Heart left ventricle (tissue), 16 donors: Measurements from ENCODE around the gene WDTC1. TPM values are rescaled to one million over a fixed set of nuclear protein-coding genes. Genes with fewer than 3 reads are reported as not detected.

Source experiments
- ATAC-seq, 4 donors: fragments of 200-7000 bp; cut with Tn5 transposase; one replicate each; pipeline ENCODE4 v1.9.1; 2020 to 2022; ENCODE audit warnings: moderate library complexity in 4 of 4, mild to moderate bottlenecking in 3 of 4, moderate number of reproducible peaks in 1 of 4
- DNase-seq, 5 donors: peaks; one replicate each; pipeline ENCODE4 v3.0.0-alpha.2; 2020
- H3K27ac ChIP-seq, 12 donors: fragments of 200-600 bp; sonication (generic) in 4 of 12; one replicate each; pipeline versions ENCODE4 v1.5.0 to v1.8.0; 2016 to 2022; ENCODE audit warnings: mild to moderate bottlenecking in 2 of 12
- H3K27me3 ChIP-seq, 9 donors: fragments of 200-600 bp; sonication (generic) in 2 of 9; one replicate each; pipeline versions ENCODE4 v1.5.1 to v1.8.0; 2016 to 2022; ENCODE audit warnings: mild to moderate bottlenecking in 3 of 9
- H3K36me3 ChIP-seq, 9 donors: fragments of 200-600 bp; sonication (generic) in 2 of 9; one replicate each; pipeline versions ENCODE4 v1.5.0 to v1.8.0; 2018 to 2022; ENCODE audit warnings: mild to moderate bottlenecking in 2 of 9
- H3K4me1 ChIP-seq, 12 donors: fragments of 200-600 bp; sonication (generic) in 4 of 12; one replicate each; pipeline versions ENCODE4 v1.5.0 to v1.8.0; 2016 to 2022; ENCODE audit warnings: mild to moderate bottlenecking in 3 of 12
- H3K4me3 ChIP-seq, 12 donors: fragments of 200-600 bp; sonication (generic) in 4 of 12; one replicate each; pipeline versions ENCODE4 v1.5.0 to v1.8.0; 2017 to 2022; ENCODE audit warnings: mild to moderate bottlenecking in 9 of 12, moderate library complexity in 4 of 12
- H3K9me3 ChIP-seq, 12 donors: fragments of 200-600 bp; sonication (generic) in 4 of 12; one replicate each; pipeline versions ENCODE4 v1.5.0 to v1.8.0; 2016 to 2022; ENCODE audit warnings: mild to moderate bottlenecking in 1 of 12
- CTCF ChIP-seq, 12 donors: fragments of 200-600 bp; sonication (generic) in 4 of 12; IDR thresholded peaks; one replicate each; pipeline versions ENCODE4 v1.5.0 to v1.8.0; 2018 to 2022; ENCODE audit warnings: antibody characterized with exemption in 12 of 12, mild to moderate bottlenecking in 5 of 12
- POLR2A ChIP-seq, 2 donors: fragments of 450-650 bp; IDR thresholded peaks; one replicate each; pipeline ENCODE4 v1.6.1; 2017; ENCODE audit warnings: antibody characterized with exemption in 2 of 2, mild to moderate bottlenecking in 2 of 2, moderate library complexity in 2 of 2
- WGBS, 4 donors: extraction: QIAGEN DNeasy Blood & Tissue Kit in 2 of 4; methylation state at CpG; one replicate each; pipeline versions ENCODE4 v1.1.5 to v1.1.7; 2013 to 2018; 5-methylcytosine and 5-hydroxymethylcytosine counted together
- intact Hi-C, 10 donors: fragments of 100-400 bp; cut with DNase I; formaldehyde crosslinking; loops; one replicate each; pipeline versions ENCODE4 v1.11.1 to v1.14.2; 2022
- polyA plus RNA-seq, 2 donors: library from polyadenylated mRNA; stranded (reverse); fragments of 200-250 nt; gene quantifications; one replicate each; pipeline ENCODE4 v1.2.3, GENCODE V29; 2013
- total RNA-seq, 9 donors: library from RNA; depleted of rRNA in 2 of 9; stranded (reverse); fragments of >200 nt in 2 of 9; fragmentation: NEBNext Ultra II Directional in 3 of 9; extraction: Animal tissue kit (Norgen Biotek cat#: 25700) in 3 of 9; gene quantifications; one replicate each; pipeline versions ENCODE4 v1.1.0 to v1.2.4, GENCODE V29; 2016 to 2023
- donor health status: ischemic (EF 13 %, LVEDD 7.1; RV severe dilation, severe dysfunction).
- donor health status: healthy with polysubstance abuse.
- donor health status: DM: no; HTN: yes; CAD: no.
- donor health status: DM: no; HTN: no; CAD: no.
- donor health status: ischemic (EF 25% LVEDD 6.9; RV normal size, moderate dysfunction).
- donor health status: ischemic (EF 25% LVEDD 5.7; RV mildly dilated, moderate dysfunction).
- donor health status: healthy.
- donor health status: DM: yes; HTN: yes; CAD: no.
- donor health status: ischemic (EF 35%, LVEDD 5.7; RV mildly dilated, moderate dysfunction).
- donor health status: nonischemic (EF 11% LVEDD 7.7; RV severe dilation, severe dysfunction).
- donor health status: DM: yes; HTN: yes; CAD: no.
- donor health status: PGD.
- donor health status: ischemic (EF 29% LVEDD 5.4; RV normal size, mild dysfunction).
- donor health status: nonischemic (EF 23%, LVEDD 6.1; RV moderate dilation, normal function).

Gene WDTC1
- total and polyA plus RNA-seq, 11 donors: 30.8 to 94.5 (median 59.6) TPM

GRCh38 chr1:27342391-27342777, 108.0 kb downstream of the WDTC1 start:
- intact Hi-C loops: loop anchor here in 1 of 10 donors (5.0 kb wide), 1 partner anchor 35 kb away; no protein-coding TSS in a partner anchor
- peak overlapping the region in 2 of 12 donors; percentile 37 to 88 for H3K27ac ChIP-seq
- no peaks in the 10 kb centered on the region for H3K9me3 ChIP-seq
- H3K36me3 ChIP-seq: peaks cover 0 to 7% (median 0%) of the 10 kb centered on the region in 9 donors
- DNase-seq (peak in 1 of 5 donors; percentile 51), ATAC-seq (peak in 1 of 4 donors; percentile 7)
- peaks cover 0 to 32% (median 4%) of the 10 kb centered on the region in 12 donors for H3K4me1 ChIP-seq
- H3K27me3 ChIP-seq: no peaks in the 10 kb centered on the region
- TF ChIP-seq CTCF (IDR thresholded peaks at IDR 0.05): no peak
- TF ChIP-seq POLR2A (IDR thresholded peaks at IDR 0.05): no peak
- peak overlapping the region in 5 of 12 donors; percentile 12 to 60 (median 37) for H3K4me3 ChIP-seq
- WGBS, 4 donors: 78 to 93% (median 83%) methylated on average over 7 to 8 of the region's 8 CpGs

- Histone ChIP-seq H3K4me3 (peak overlapping the region in 4 of 12 donors; percentile 16 to 60 (median 32)), H3K9me3 (no peaks in the 10 kb centered on the region), H3K27ac (peak overlapping the region in 3 of 12 donors; percentile 29 to 88 (median 37)), H3K27me3 (no peaks in the 10 kb centered on the region), H3K36me3 (peaks cover 0 to 7% (median 0%) of the 10 kb centered on the region in 9 donors), H3K4me1 (peaks cover 0 to 32% (median 4%) of the 10 kb centered on the region in 12 donors)
- DNase-seq (peak in 4 of 5 donors; percentile 35 to 79 (median 62)), ATAC-seq (peak in 3 of 4 donors; percentile 21 to 75 (median 56))
- WGBS, 4 donors: 56 to 64% (median 59%) methylated on average over 14 to 31 of the region's 31 CpGs
- TF ChIP-seq CTCF (IDR thresholded peaks at IDR 0.05) (no peak), POLR2A (IDR thresholded peaks at IDR 0.05) (no peak)
- intact Hi-C loops: loop anchor here in 1 of 10 donors (5.0 kb wide), 1 partner anchor 36 kb away; no protein-coding TSS in a partner anchor
Measured at GRCh38 chr1:27342778-27343638, 108.6 kb downstream of the WDTC1 start.

- H3K4me1 ChIP-seq: peaks cover 0 to 33% (median 4%) of the 10 kb centered on the region in 12 donors
- H3K27ac ChIP-seq: peak overlapping the region in 1 of 12 donors; percentile 88
- no peak for ATAC-seq
- WGBS, 4 donors: 80 to 85% (median 83%) methylated on average over 5 of the region's 5 CpGs
- intact Hi-C loops: loop anchor here in 1 of 10 donors (5.0 kb wide), 1 partner anchor 36 kb away; no protein-coding TSS in a partner anchor
- no peak for TF ChIP-seq CTCF (IDR thresholded peaks at IDR 0.05)
- no peak for TF ChIP-seq POLR2A (IDR thresholded peaks at IDR 0.05)
- peak overlapping the region in 2 of 12 donors; percentile 40 to 60 for H3K4me3 ChIP-seq
- peaks cover 0 to 2% (median 0%) of the 10 kb centered on the region in 9 donors for H3K36me3 ChIP-seq
- DNase-seq: no peak
- no peaks in the 10 kb centered on the region for H3K27me3 ChIP-seq
- no peaks in the 10 kb centered on the region for H3K9me3 ChIP-seq
Measured at GRCh38 chr1:27343639-27344025, 109.2 kb downstream of the WDTC1 start.

- intact Hi-C loops: no loop called here
- no peak for ATAC-seq
- H3K4me3 ChIP-seq: no peak overlapping the region
- H3K27ac ChIP-seq: no peak overlapping the region
- H3K36me3 ChIP-seq: no peaks in the 10 kb centered on the region
- TF ChIP-seq POLR2A (IDR thresholded peaks at IDR 0.05) (no peak), CTCF (IDR thresholded peaks at IDR 0.05) (no peak)
- H3K27me3 ChIP-seq: no peaks in the 10 kb centered on the region
- DNase-seq: no peak
- no peaks in the 10 kb centered on the region for H3K9me3 ChIP-seq
- peaks cover 0 to 48% (median 14%) of the 10 kb centered on the region in 12 donors for H3K4me1 ChIP-seq
- 90 to 93% (median 92%) methylated on average over 12 of the region's 12 CpGs for WGBS, 4 donors
Measured at GRCh38 chr1:27345272-27345671, 110.8 kb downstream of the WDTC1 start.
